Activated naive CD8-positive, alpha-beta T cell treated with anti-CD3 and anti-CD28 coated beads for 36 hours (primary cell): ENCODE results near the gene OR2T6. TPM values are rescaled to one million over a fixed set of nuclear protein-coding genes. Genes with fewer than 3 reads are reported as not detected.
"Not testable (repeated sequence)": the region's sequence is repeated elsewhere in the genome, so short reads cannot be mapped to it uniquely, and the experiment has no call there.

ENCODE experiments used
- DNase-seq: peaks from one replicate; pipeline ENCODE4 v3.0.0; 2021
- H3K27ac Mint-ChIP-seq: one replicate; pipeline ENCODE4 v1.8.0; 2022; ENCODE audit warnings: mild to moderate bottlenecking, moderate library complexity, mixed read lengths
- H3K27me3 Mint-ChIP-seq: one replicate; pipeline ENCODE4 v1.8.0; 2022; ENCODE audit warnings: mild to moderate bottlenecking, mixed read lengths
- H3K36me3 Mint-ChIP-seq: one replicate; pipeline ENCODE4 v1.8.0; 2021; ENCODE audit warnings: mild to moderate bottlenecking, mixed read lengths
- H3K4me1 Mint-ChIP-seq: one replicate; pipeline ENCODE4 v1.8.0; 2021; ENCODE audit warnings: mixed read lengths
- H3K4me3 Mint-ChIP-seq: one replicate; pipeline ENCODE4 v1.8.0; 2022; ENCODE audit warnings: mild to moderate bottlenecking, moderate library complexity, mixed read lengths
- H3K9me3 Mint-ChIP-seq: one replicate; pipeline ENCODE4 v1.8.0; 2022; ENCODE audit warnings: mixed read lengths
- total RNA-seq, 2 experiments: library from RNA; stranded (reverse); gene quantifications; one replicate each; pipeline ENCODE4 v1.2.3, GENCODE V29; 2021

OR2T6 gene
- total RNA-seq, 2 experiments from 2014 or later = not detected

DNA sequence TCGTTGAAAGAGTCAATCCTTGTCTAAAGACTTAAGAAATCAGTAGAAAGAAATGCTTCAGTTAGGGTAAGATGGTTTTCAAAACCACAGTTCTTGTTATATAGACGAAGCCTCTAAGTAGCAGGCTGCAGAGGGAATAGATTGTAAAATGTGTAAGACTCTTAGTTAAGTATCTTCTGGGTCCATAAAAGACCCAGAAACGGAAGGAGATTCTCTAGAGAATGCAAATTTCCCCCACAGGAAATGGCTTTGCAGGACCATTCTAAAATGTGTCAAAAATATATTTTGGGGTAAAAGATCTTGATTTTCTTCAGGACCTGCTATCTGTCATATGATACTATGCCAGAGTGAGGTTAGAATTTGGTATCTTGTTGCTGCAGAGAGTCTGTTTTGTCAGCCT lies 40.7 kb downstream of the OR2T6 start:
- no peak for DNase-seq
- H3K27ac Mint-ChIP-seq = no peak overlapping the region
- H3K4me1 Mint-ChIP-seq = peaks cover 18% of the 10 kb centered on the region
- peaks cover 9% of the 10 kb centered on the region for H3K9me3 Mint-ChIP-seq
- no peak overlapping the region for H3K4me3 Mint-ChIP-seq
- peaks cover 4% of the 10 kb centered on the region for H3K36me3 Mint-ChIP-seq
- H3K27me3 Mint-ChIP-seq = no peaks in the 10 kb centered on the region

DNA sequence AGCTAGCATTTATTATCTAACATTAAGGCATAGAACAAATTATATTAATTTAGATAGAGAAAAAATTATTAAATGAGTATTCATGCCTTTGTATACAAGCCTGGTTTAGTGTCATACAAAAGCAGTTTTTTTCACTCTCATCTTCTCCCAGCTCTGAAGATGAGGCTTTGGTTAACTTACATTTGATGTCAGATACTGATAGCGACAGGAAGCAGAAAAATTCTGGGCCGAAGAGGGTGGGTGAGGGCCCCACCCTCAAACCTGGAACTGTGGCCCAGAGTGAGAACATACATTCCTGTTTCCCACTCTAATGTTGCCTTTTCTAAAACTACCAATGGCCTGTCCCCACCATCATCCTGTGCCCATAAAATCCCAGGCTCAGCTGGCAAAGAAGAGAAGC lies 42.3 kb downstream of the OR2T6 start:
- Mint-ChIP-seq H3K4me3 (no peak overlapping the region), H3K4me1 (peaks cover 18% of the 10 kb centered on the region), H3K27ac (no peak overlapping the region), H3K36me3 (peaks cover 4% of the 10 kb centered on the region), H3K27me3 (no peaks in the 10 kb centered on the region), H3K9me3 (peaks cover 12% of the 10 kb centered on the region)
- no peak for DNase-seq

DNA sequence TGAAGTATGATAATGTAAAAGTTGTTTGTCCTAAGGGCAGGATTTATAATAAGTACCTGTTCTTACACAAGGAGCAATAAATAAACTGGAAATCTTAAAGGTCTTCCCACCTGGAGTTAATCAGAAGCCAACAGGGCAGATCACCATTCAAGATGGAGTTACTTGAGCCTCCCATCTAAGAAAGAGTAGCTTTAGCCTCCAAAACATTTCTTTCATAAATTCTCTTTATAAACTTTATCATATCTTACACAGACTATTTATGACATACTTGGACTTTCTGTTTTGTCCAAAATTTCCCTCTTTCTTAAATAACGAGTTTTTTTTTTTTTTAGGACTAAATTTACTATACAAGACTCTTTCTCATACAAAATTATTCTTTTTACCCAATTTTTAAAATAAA lies 45.8 kb downstream of the OR2T6 start:
- Mint-ChIP-seq H3K27me3 (no peaks in the 10 kb centered on the region), H3K4me3 (no peak overlapping the region), H3K27ac (no peak overlapping the region), H3K4me1 (peaks cover 12% of the 10 kb centered on the region), H3K9me3 (peaks cover 10% of the 10 kb centered on the region), H3K36me3 (peaks cover 4% of the 10 kb centered on the region)
- no peak for DNase-seq

DNA sequence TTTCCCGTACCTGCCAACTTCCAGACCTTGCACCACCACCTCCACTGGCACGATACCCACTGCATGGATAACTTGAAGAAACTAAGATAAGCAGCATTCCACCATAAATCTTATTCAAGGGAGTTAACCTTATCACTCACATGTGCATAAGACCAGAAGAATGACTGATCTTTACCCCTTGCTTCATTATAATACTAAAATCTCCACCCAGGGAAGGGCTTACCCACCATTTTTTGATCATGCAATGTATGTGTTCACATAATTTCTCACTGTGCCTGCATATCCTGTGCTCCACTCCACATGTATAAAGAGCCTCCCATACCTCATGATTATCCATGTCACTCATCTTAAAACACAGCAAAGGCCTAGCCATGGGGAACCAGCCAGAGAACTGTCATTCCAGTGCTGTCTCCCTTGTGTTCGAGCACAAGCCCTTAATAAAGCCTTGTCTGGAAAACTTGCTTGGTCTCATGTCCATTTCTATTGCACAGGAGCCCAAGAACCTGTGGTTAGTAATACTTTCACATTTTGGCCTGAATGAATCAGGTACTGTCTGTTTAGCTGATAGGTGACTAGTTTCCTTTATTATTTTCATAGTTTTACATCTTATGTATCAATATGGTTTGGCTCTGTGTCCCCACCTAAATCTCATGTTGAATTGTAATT lies 52.1 kb downstream of the OR2T6 start:
- H3K36me3 Mint-ChIP-seq, H3K27me3 Mint-ChIP-seq, DNase-seq, H3K27ac Mint-ChIP-seq, H3K9me3 Mint-ChIP-seq, H3K4me1 Mint-ChIP-seq, H3K4me3 Mint-ChIP-seq: not testable (repeated sequence)

DNA sequence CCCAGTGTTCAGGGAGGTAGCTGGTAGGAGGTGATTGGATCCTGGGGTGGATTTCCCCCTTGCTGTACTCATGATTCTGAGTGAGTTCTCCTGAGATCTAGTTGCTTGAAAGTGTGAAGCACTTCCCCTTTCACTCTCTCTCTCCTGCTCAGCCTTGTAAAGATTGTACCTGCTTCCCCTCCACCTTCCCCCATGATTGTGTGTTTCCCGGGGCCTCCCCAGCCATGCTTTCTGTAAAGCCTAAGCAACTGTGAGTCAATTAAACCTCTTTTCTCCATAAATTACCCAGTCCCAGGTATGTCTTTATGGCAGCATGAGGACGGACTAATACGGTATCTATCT lies 52.6 kb downstream of the OR2T6 start:
- H3K4me3 Mint-ChIP-seq, H3K9me3 Mint-ChIP-seq, H3K4me1 Mint-ChIP-seq, H3K36me3 Mint-ChIP-seq, H3K27me3 Mint-ChIP-seq, H3K27ac Mint-ChIP-seq, DNase-seq: not testable (repeated sequence)

DNA sequence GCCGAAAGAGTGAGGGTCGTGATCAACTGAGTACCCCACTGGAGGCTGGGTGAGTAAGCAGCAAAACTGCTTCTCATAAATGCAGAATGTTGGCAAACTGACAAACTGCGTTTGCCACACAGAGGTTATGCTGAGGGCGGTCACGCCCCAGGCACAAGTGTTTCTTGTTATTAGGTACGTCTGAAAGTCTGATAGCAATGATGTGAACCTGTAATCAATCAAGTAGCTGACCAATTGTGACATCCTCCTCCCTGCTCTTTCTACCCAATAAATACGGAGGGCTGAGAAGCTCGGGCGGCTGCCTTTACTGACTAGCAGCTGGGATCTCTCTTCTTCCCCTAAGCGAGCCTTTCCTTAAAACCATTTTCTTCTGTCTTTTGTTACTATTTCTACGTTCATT lies 56.1 kb downstream of the OR2T6 start:
- not testable (repeated sequence) for DNase-seq, H3K4me3 Mint-ChIP-seq, H3K36me3 Mint-ChIP-seq, H3K9me3 Mint-ChIP-seq, H3K27me3 Mint-ChIP-seq, H3K27ac Mint-ChIP-seq, H3K4me1 Mint-ChIP-seq

DNA sequence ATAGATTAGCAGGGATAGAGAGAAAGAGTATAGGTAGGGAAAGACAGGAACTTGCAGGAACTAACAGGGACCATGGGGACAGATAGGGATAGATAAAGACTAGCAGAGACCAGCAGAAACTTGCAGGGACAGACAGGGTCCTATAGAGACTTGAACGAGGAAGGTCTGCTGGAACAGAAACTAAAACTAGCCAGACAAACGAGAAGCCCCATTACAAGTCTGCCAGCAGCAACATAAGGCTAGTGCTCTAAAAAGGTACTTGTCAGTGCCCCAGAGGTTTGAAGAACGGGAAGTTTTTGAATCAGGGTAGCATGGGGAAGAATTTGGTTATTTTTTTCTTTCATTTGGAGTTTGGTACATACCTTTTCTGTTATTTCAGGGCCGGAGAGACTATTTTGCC lies 56.7 kb downstream of the OR2T6 start:
- not testable (repeated sequence) for H3K9me3 Mint-ChIP-seq, H3K36me3 Mint-ChIP-seq, H3K27me3 Mint-ChIP-seq, H3K27ac Mint-ChIP-seq, H3K4me3 Mint-ChIP-seq, H3K4me1 Mint-ChIP-seq, DNase-seq

DNA sequence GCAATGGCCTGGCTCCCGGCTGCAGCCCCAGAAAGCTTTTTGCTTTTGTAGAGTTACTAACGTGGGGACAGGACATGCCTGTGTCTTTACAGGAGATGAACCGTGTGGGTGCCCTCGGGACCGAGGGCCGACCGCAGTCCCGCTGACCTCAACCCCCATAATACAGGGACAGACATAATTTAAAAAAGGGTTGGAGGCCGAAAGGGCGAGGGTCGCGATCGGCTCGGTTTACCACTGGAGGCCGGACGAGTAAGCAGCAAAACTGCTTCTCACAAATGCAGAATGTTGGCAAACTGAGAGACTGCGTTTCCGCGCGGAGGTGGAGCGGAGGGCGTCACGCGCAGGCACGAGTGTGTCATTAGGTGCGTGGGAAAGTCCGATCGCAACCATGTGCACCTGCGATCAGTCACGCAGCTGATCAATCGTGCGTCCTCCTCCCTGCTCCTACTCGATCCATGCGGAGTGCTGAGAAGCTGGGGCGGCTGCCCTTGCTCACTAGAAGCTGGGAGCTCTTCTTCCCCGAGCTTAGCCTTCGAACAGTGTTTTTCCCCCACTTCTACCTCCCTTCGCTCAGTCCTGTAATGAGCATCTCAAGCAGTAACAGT lies 58.4 kb downstream of the OR2T6 start:
- not testable (repeated sequence) for H3K27ac Mint-ChIP-seq, H3K27me3 Mint-ChIP-seq, H3K4me3 Mint-ChIP-seq, H3K4me1 Mint-ChIP-seq, H3K9me3 Mint-ChIP-seq, H3K36me3 Mint-ChIP-seq, DNase-seq

DNA sequence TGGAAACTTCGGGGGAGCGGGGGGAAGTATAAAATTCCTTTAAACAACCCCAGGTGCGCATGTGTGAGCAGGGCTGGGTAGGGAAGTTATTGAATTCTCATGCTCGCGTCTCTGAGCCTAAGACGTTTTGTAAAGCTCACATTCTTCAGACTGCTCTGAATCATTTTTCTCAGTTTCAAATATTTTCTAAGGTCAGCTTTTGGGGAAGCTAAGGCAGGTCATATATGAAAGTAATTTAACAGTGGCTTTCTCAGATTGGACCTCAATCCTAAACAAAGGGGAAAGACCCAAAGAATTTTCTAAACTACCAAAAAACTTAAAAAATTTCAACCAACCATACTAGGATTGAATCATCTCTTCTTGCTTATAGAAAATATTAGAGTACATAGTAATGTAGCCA lies 59.4 kb downstream of the OR2T6 start:
- H3K27ac Mint-ChIP-seq, H3K36me3 Mint-ChIP-seq, H3K4me1 Mint-ChIP-seq, H3K27me3 Mint-ChIP-seq, H3K9me3 Mint-ChIP-seq, DNase-seq, H3K4me3 Mint-ChIP-seq: not testable (repeated sequence)

DNA sequence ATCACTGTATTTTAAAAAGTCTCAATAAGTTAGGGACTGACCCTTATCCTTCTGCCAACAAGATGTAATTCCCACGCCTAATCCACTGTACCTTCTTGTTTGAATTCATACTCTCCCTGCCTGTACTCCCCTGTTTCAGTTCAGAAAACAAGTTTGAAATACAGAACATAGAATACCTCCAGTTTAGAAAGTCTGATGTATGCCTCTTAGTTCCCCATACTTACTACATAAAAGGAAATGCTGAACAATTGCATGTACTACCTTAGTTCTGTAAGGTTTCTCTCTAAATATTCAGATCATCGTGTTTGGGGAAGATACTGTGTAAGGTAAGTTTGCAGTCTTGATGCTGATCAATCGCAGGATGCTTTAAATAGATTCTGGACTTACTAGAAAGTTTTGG lies 60.8 kb downstream of the OR2T6 start:
- H3K36me3 Mint-ChIP-seq = not testable (repeated sequence)

DNA sequence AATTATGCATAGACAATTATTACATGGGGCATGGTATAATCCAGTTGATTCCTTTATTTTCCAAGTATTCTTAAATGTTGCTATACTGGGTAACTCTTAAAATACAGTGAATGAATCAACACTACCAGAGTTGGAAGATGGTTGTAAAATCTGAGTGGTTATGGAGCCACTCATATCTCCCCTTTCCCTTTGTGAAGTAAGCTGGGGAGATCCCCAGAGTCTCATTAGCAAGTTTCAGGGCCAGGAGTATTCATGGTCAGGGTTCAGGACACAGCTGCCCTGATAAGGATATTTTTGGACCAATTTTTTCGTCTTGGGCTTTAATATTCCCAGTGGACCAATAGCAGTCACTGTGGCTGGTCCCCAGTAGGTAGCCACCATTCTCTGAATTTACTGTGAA lies 63.1 kb downstream of the OR2T6 start:
- H3K27ac Mint-ChIP-seq, H3K4me1 Mint-ChIP-seq, H3K27me3 Mint-ChIP-seq, H3K36me3 Mint-ChIP-seq, DNase-seq, H3K9me3 Mint-ChIP-seq, H3K4me3 Mint-ChIP-seq: not testable (repeated sequence)

More for the DNA sequence above, 60.8 kb downstream of the OR2T6 start:
- H3K4me1 Mint-ChIP-seq, DNase-seq, H3K4me3 Mint-ChIP-seq, H3K27ac Mint-ChIP-seq, H3K9me3 Mint-ChIP-seq, H3K27me3 Mint-ChIP-seq: not testable (repeated sequence)

DNA sequence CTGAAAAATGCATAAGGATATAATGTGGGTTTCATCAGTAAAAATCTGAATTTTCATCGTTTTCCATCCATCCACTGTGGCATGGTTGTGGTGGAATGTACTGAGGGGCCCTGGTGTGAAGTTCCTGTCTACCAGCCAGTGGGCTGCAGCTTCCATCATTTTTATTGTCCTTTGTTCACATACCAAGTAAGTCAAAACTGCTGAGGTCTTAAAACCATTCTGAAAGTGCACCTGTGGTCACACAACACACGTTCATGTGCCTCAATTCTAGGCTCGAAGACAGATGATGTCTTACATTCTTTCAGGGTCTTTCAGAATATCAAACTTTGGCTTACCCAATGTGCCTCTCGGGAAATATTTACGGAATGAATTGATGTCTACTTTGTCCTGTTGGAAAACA lies 63.7 kb downstream of the OR2T6 start:
- not testable (repeated sequence) for DNase-seq, H3K4me3 Mint-ChIP-seq, H3K4me1 Mint-ChIP-seq, H3K36me3 Mint-ChIP-seq, H3K27ac Mint-ChIP-seq, H3K9me3 Mint-ChIP-seq, H3K27me3 Mint-ChIP-seq

Other genes with a start within 250 kb of the OR2T6 start
- gene OR2M5, start 230.6 kb upstream of the OR2T6 start, total RNA-seq = not detected
- gene OR2M2, start 200.9 kb upstream of the OR2T6 start, total RNA-seq = not detected
- not detected for gene OR2M3, start 178.5 kb upstream of the OR2T6 start, total RNA-seq
- gene OR2M4, start 144.3 kb upstream of the OR2T6 start, total RNA-seq = not detected
- not detected for gene OR2T33, start 97.8 kb upstream of the OR2T6 start, total RNA-seq
- not detected for gene OR2T12, start 72.3 kb upstream of the OR2T6 start, total RNA-seq
- not detected for gene OR2M7, start 51.2 kb upstream of the OR2T6 start, total RNA-seq
- gene OR14C36, start 27.0 kb upstream of the OR2T6 start, total RNA-seq = not detected
- not detected for gene OR2T4, start 14.1 kb upstream of the OR2T6 start, total RNA-seq
- gene OR2T1, start 27.3 kb downstream of the OR2T6 start, total RNA-seq = not detected
- not detected for gene OR2T2, start 69.9 kb downstream of the OR2T6 start, total RNA-seq
- gene OR2T3, start 97.6 kb downstream of the OR2T6 start, total RNA-seq = not detected
- gene OR2T5, start 112.8 kb downstream of the OR2T6 start, total RNA-seq = not detected
- not detected for gene OR2G6, start 132.3 kb downstream of the OR2T6 start, total RNA-seq
- not detected for gene OR2T29, start 187.0 kb downstream of the OR2T6 start, total RNA-seq
- not detected for gene OR2T34, start 199.0 kb downstream of the OR2T6 start, total RNA-seq
- not detected for gene OR2T10, start 222.0 kb downstream of the OR2T6 start, total RNA-seq